HuH-7.5 (cell line): ENCODE results near the gene CABP7.
A peak's percentile ranks its signal among the peaks of the same experiment; 100 is the strongest.
"Not testable (repeated sequence)": the region's sequence is repeated elsewhere in the genome, so short reads cannot be mapped to it uniquely, and the experiment has no call there.

ENCODE experiments used
- DNase-seq: peaks from one replicate; pipeline ENCODE4 v3.0.0; 2011; ENCODE audit warnings: low spot score

The CABP7 gene

DNA sequence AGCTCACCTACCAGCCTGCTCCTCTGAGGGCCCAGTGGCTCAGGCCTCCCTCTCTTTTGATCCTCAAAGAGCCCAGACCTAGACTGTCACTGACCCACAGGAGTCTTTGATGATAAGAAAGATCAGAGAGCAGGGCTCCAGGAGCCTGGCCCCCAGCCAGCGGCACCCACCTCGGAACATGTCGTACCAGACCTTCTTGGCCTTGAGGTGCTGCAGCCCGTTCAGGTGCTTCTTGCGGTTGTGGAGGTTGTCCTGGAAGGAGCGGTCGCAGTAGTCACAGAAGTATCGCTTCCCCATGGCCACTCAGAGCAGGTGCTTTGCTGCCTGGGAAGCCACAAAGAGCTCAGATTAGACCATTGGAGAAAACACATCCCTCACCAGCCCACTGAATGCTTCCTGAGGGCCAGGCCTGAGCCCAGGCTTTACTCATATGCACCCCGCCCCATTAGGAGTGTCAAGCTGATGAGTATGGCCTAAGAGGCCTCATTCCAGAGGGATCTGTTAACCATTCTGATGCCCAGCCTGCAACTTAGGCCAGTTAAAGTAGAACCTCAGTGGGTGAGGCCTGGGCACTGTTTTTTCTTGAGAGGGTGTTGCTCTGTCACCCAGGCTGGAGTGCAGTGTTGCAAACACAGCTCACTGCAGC is 28.6 kb downstream of the CABP7 start:
- DNase-seq = no peak

DNA sequence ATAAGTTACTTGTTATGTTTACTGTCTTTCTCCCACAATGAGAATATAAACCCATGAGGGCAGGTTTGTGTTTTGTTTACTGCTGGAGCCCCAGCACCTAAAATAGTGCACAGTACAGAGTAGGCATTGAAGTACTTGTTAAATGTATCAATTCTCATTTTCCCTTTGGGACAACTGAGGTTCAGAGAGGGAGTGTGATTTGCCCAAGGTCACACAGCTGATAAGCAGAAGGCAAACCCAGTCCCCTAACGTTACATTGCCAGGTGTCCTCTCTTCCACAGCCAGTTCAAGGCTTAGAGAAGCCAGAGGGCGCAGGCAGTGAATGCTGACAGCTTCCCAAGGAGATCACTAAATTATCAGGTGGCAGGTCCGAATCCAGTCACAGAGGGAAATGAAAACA is 30.2 kb downstream of the CABP7 start:
- no peak for DNase-seq

DNA sequence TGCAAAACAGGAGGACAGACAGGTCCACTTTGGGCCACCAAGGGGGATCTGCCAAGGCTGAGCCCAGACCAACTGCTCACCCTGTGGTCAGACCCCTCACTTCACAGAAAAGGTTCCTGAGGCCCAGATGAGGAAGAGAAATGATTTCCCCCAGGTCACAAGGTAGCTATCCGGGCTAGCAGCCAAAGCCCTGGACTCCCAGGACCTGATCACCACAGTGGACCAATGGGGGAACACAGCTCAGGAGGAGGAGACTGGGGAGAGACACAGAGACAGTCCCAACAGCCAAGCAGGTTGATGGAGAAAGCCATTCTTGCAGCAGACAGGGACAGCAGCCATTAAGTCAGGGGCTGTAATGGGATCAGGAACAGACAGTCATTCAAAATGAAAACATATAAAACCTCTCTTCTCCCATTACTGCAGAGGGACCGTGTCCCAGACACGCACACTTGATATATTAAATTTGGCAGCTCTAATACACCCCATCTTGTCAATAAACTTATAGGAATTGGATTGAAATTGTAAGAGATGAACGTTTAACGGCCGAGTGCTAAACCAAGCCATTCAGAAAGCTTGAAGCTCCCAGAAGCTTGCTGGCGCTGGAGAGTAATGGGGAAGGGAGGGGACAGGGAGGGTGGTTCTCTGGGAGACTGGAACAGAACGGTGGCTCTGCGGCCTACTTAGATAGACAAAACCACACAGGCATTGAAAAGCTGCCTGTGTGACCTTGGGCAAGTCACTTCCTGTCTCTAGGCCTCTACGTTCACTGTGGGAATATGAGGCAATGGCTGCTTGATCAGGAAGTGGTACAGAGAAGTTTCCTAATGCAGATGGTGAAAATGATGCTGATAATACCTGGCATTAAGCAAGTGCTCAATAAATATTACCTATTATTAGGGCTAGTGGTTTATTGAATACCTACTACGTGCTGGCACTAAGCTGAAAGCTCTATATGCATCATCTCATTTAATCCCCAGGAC is 31.0 kb downstream of the CABP7 start:
- no peak for DNase-seq

DNA sequence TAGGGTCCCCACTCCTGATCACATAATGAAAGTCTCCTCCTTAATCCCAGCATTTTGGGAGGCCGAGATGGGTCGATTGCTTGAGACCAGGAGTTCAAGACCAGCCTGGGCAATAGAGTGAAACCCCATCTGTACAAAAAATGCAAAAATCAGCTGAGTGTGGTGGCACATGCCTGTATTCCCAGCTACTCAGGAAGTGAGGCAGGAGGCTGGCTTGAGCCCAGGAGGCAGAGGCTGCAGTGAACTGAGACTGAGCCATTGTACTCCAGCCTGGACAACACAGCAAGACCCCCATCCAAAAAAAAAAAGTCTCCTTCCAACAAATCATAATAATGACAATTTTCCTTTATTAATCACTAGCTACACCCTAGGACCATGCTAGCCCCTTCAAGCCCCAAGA is 31.9 kb downstream of the CABP7 start:
- DNase-seq = no peak

DNA sequence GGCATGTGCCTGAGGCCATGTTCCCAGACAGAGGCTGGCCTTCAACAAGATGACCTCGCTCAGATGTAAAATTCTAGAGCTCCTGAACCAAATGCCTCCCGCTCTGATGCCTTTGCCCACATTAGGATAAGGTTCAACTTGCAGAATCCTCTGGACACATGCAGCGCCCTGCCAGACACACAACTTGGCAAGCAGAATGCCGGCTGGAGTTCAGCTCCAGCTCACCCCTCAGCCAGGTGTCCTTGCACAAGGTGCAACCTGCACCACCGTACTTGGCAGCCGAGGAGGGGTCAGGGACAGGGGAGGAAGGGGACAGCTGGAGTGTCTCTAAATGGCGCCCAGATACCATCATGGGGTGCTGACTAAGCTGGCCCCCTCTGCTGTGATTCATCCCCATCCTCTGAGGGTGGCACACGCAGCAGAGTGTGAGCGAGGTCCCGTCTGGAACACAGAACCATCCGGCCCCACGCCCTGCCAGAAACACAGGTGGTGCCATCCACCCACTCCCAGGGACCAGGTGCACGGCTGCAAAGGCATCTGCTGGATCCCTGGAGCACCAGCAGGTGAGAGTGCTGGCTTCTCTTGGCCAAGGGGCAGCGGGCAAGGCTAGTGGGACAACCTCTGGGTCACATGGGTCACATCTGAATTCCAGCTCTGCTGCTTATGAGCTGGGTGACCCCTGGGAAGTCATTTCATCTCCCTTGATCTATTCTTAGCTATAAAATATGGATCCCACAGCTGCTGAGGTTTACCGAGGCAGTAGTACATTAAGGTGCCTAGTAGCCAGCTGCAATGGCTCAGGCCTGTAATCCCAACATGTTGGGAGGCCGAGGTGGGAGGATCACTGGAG is 34.2 kb downstream of the CABP7 start:
- no peak for DNase-seq

DNA sequence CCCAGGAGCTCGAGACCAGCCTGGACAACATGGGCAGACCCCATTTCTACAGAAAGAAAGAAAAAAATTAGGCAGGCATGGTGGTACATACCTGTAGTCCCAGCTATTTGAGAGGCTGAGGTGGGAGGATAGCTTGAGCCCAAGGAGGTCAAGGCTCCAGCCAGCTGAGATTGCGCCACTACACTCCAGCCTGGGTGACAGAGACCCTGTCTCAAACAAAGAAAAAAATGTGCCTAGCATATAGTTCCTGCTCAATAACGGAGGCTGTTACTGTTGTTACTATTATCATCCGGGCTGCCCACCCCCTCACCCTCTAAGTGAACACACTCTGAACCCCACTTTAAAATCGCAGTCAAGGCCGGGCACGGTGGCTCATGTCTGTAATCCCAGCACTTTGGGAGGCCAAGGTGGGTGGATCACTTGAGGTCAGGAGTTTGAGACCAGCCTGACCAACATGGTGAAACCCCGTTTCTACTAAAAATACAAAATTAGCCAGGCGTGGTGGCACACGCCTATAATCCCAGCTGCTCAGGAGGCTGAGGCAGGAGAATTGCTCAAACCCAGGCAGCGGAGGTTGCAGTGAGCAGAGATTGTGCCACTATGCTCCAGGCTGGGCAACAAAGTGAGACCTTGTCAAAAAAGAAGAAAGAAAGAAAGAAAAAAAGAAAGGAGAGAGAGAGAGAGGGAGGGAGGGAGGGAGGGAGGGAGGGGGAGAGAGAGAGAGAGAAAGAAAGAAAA is 35.0 kb downstream of the CABP7 start:
- not testable (repeated sequence) for DNase-seq

DNA sequence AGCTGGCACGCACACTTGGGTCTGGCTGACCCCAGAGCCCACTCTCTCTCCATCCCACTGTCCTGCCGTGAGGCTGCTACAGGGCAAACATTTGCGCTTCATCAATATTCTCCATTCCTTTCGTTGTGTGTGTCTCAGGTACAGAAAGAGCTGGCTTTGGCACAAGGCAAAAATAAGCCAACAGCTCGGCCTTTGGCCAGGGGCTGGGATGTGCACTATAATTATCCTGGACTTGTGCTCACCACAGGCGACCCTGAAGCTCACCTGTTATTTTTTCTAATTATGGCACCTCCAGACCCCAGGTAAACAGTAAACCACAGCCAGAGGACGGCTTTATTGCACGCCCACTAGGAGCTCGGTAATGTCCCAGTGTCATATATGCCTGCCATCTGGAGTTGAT is 36.1 kb downstream of the CABP7 start:
- DNase-seq = no peak

DNA sequence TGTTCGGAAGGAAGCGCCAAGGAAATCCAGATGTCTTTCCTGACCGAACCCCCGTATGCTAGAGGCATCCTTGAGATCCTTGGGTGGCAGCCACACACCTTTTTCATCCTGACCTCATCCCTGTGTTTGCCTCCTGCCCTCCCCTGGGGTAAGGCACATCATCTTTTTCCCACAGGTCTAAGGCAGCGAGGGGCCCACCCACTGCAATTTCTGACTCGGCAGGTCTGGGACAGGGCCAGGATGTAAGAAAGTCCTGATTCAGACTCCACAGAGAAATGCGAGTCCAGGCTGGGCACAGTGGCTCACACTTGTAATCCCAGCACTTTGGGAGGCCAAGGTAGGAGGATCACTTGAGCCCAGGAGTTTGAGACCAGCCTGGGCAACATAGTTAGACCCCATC is 36.5 kb downstream of the CABP7 start:
- no peak for DNase-seq

DNA sequence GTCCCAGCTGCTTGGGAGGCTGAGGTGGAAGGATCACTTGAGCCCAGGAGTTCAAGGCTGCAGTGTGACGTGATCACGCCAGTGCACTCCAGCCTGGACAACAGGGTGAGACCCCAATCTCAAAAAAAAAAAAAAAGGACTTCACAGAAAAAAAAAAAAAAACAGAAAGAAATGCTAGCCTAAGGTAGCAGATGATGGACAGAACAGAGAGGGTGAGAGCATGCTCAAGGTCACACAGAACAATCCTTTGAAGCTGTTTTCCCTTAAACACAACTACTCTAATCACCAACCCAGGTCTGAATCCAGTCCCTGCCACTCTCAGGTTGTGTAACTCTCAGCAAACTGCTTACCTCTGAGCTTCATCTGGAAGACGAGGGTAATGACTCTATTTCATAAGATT is 37.3 kb downstream of the CABP7 start:
- DNase-seq = no peak

DNA sequence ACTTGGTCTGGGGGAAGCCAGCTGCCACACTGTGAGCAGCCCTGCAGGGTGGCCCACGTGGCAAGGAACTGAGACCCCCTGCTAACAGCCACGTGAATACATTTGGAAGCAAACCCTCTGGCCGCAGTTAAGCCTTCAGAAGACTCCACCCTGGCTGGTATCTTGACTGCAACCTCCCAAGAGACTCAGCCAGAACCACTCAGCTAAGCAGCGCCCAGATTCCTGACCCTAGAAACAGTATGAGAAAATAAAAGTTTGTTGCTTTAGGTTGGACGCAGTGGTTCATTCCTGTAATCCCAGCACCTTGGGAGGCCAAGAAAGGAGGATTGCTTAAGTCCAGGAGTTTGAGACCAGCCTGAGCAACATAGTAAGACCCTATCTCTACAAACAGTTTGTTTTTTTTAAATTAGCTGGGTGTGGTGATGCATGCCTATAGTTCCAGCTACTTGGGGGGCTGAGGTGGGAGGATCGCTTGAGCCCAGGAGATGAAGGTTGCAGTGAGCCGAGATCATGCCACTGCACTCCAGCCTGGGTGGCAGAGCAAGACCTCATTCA is 38.3 kb downstream of the CABP7 start:
- DNase-seq = no peak

DNA sequence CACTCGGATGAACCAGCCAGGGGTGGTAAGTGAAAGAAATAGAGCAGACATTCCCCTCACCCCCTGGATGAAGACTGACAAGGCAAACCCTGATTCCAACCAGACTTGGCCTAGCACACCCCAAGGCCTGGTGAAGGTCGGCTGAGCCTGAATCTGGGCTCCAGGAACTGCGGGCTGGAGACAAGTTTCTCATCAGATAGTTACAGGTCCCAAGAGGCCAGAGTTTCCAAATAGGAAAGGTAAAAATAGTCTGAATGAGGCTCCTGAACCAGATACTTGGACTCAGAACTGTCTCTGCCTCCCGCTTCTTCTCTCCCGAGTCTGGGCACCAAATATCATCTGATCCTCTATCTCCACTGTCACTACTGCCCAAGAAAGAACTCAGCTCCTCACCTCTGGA is 39.2 kb downstream of the CABP7 start:
- no peak for DNase-seq

DNA sequence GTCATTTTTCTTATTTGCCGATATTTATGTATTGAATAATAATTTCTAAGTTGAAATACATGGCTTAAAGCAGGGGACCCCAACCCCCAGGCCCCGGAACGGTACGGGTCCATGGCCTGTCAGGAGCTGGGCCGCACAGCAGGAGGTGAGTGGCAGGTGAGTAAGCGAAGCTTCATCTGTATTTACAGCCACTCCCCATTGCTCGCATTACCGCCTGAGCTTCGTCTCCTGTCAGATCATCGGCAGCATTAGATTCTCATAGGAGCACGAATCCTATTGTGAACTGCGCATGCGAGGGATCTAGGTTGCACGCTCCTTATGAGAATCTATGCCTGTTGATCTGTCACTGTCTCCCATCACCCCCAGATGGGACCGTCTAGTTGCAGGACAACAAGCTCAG is 42.5 kb downstream of the CABP7 start:
- DNase-seq = no peak

DNA sequence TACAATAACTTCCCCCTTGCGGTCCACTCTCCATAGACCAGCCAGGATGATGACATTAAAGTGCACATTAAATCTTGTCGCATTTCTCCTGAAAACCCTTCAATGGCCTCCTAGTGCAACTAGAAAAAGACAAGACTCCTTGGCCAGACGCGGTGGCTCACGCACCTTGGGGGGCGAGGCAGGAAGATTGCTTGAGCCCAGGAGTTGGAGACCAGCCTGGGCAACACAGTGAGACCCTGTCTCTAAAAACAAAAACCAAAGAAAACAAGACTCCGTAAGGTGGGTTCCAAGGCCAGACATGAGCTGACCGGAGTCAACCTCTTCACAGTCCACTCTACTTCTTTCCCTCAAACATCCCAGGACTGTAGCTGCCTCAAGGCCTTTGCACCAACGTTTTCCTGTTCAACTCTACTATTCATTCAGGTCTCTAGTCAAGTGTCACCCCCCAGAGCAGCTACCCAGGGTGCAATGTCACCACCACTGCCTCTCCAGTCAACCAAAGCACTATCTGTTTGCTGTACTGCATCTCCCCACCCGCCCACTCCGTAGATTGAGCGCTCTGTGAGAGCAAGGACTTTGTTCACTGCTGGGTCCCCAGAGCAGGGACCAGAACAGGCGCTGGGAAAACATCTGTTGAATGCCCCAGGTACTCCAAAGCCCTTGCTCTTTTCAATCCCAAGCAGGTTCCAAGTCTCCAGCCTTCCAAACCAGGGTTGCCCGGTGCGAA is 46.3 kb downstream of the CABP7 start:
- DNase-seq = peak; percentile 47

DNA sequence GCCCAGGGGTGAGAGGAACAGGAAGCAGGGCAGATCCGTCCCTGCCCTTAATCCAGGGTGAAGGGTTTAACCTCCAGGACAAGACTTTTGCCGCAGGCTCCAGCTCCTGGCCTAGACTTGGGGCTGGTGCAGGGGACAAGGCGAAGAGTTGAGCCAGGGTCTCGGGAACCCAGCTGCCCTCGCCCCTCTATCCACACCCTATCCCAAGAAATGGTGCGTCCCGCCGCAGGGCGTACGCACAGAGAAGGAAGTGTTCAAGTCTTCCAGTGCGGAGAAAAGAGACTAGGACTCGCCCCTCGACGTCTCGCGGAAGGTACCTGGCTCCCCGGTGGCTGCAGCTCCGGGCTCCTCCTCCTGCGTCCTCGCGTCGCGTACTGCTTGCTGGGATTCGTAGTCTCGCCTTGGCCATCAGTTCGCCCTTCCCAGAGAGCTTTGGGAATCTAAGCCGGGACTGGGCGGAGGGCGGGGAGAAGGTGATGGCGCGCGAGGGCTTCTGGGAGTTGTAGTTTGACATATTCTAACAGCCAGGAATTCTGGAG is 46.9 kb downstream of the CABP7 start, which contains the start of gene ZMAT5:
ZMAT5 (minus strand) TSS at position 376 of the 539 bp plus-strand sequence. CDS start 18,463 bp downstream, outside the sequence.
- peak; percentile 93 for DNase-seq

DNA sequence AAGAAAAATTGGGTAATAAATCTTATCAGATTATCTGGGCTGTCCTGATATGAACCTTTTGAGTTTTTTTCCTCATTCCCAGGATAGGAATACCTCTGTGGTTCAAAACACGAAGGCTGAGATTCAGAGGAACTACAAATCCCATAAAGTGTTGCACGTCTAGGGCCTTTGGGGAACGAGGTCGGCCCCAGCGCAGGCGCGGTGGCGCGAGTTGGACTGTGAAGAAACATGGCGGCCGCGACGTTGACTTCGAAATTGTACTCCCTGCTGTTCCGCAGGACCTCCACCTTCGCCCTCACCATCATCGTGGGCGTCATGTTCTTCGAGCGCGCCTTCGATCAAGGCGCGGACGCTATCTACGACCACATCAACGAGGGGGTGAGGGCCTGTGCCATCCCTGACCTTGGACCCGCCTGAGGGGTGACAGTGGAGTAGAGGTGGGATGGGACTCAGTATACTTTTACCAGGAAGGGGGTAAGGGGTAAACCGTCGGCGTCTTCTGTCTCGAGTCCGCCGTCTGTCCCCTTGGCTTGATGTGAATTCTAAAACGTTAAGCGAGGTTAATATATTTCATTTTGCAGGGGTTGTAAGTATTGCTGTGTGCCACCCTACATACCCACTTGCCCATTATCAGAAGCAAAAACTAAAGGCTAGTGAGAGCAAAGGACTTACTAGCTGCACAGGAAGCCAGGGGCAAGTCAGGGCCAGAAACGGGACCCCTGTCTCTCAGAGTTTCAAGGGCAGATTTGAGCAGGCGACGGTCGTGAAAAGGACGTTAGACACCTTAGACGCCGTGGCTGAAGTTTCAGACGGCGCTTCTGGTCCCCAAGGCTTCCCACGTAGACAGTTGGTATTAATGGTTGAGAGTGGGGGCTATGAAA is 47.6 kb downstream of the CABP7 start, which contains the start of gene UQCR10:
UQCR10 (plus strand) TSS at position 199 of the 881 bp plus-strand sequence; CDS start at position 229, 30 bp downstream.
- DNase-seq = peak; percentile 83

DNA sequence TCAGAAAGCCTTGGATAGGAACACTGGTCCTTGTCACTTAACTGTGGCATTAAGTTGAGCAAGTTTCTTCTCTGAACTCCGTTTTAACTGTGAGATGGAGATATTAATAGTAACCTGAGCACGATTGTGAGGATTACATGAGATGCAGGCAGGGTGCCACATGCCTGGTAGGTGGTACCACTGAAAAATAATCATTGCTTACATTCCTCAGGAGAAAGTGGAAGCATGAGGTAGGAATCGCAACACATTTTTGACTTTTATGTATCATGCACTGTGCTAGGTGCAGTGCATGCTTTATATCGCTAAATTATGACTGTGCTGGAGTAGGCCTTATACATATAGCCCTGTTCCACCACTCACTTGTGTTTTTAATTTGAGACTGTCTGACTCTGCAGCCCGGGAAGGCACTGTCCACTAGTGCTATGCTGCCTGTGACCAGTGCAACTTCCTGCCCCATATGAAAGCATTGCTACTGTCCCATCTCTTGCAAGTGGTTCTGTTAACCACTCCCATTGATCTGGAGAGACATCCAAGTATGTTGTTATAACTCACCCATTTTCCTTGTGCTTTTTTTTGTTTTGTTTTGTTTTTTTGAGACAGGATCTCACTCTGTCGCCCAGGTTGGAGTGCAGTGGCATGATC is 48.4 kb downstream of the CABP7 start:
- DNase-seq = no peak

DNA sequence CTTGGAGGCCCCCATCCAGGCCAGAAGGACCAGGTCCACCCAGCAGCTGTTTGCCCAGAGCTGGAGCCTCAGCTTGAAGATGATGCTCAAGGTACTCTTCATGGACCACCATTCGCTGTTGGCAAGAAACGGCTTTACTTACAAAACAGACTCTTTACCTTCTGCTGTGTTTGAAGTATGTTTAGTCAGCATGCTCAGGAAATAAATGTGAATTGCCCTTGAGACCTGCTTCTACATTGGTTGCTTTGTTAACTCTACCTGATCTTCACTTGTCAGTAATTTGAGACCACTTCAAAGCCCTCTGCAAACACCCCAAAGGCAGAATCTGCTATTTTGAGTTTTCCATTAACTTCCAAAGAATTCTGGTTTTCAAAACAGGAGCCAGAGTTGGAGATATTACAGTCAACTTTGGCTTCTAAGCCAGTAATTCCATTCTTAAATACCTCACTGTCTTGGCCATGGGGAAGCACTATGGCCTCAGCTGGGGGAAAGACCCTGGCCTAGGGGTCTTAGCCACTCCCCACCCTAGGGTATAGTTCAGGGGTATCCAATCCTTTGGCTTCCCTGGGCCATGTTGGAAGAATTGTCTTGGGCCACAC is 50.0 kb downstream of the CABP7 start:
- no peak for DNase-seq

DNA sequence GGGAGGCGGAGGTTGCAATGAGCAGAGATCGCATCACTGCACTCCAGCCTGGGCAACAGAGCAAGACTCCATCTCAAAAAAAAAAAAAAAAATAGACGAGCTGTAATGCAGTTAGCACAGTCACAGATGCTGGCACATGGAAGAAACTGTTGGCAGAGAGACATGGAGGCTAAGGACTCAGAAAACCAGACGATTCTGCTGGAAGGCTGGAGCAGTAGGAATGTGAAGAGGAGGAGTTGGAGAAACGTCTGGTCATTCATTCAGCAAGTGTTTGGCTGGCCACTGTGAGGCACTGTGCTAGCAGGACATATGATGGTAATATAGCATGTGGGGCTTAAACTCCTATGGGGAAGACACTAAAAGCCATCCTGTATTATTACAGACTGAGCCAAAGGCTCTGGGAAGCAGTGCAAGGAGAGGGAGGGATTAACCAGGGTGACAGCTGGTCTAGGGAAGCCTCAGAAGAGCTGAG is 52.4 kb downstream of the CABP7 start:
- no peak for DNase-seq
